Neuronal stem cell (in vitro differentiated cells): ENCODE data around the gene PRSS53.

Source experiments
- DNase-seq: peaks from one replicate; pipeline ENCODE4 v3.0.0-alpha.2; 2013; ENCODE audit warnings: low spot score
- H2AFZ ChIP-seq: one replicate; pipeline ENCODE4 v1.6.1; 2013; ENCODE audit warnings: mild to moderate bottlenecking, low read length, inconsistent platforms
- H2AK5ac ChIP-seq: 2 replicates; pipeline ENCODE4 v1.6.1; 2013; ENCODE audit warnings: low read depth, mild to moderate bottlenecking, inconsistent platforms, low read length, moderate library complexity, mixed read lengths
- H2BK120ac ChIP-seq: 2 replicates; pipeline ENCODE4 v1.6.1; 2013; ENCODE audit warnings: low read depth, mild to moderate bottlenecking, inconsistent platforms, low read length, moderate library complexity, mixed read lengths
- H2BK12ac ChIP-seq: one replicate; pipeline ENCODE4 v1.6.1; 2013; ENCODE audit warnings: low read length, inconsistent platforms
- H2BK15ac ChIP-seq: 2 replicates; pipeline ENCODE4 v1.6.1; 2013; ENCODE audit warnings: mild to moderate bottlenecking, low read length, inconsistent platforms, mixed read lengths
- H2BK5ac ChIP-seq: one replicate; pipeline ENCODE4 v1.6.1; 2013; ENCODE audit warnings: inconsistent platforms, mild to moderate bottlenecking, low read length, moderate library complexity
- H3K14ac ChIP-seq: one replicate; pipeline ENCODE4 v1.6.1; 2013; ENCODE audit warnings: low read length, inconsistent platforms
- H3K18ac ChIP-seq: 2 replicates; pipeline ENCODE4 v1.6.1; 2013; ENCODE audit warnings: low read length, inconsistent platforms
- H3K23ac ChIP-seq: 2 replicates; pipeline ENCODE4 v1.6.1; 2013; ENCODE audit warnings: low read depth, mild to moderate bottlenecking, mixed read lengths, low read length, inconsistent platforms; ENCODE audit not compliant: poor library complexity
- H3K27ac ChIP-seq: replicated peaks from 3 replicates; pipeline ENCODE4 v1.5.1; 2013; ENCODE audit warnings: low read length, inconsistent platforms
- H3K27me3 ChIP-seq, 3 experiments: 2 replicates each; pipeline ENCODE4 v1.6.1; 2013; ENCODE audit warnings: low read length in 3 of 3, mild to moderate bottlenecking in 2 of 3, inconsistent platforms in 1 of 3, low read depth in 1 of 3, mixed read lengths in 1 of 3, moderate library complexity in 1 of 3; ENCODE audit not compliant: control insufficient read depth in 3 of 3, insufficient read depth in 3 of 3
- H3K36me3 ChIP-seq, 2 donors: replicated peaks in 1 of 2; 2 replicates each; pipeline ENCODE4 v1.6.1; 2013; ENCODE audit warnings: low read length in 2 of 2; ENCODE audit not compliant: control insufficient read depth in 2 of 2, insufficient read depth in 2 of 2
- H3K4ac ChIP-seq: 2 replicates; pipeline ENCODE4 v1.6.1; 2013; ENCODE audit warnings: inconsistent platforms, mild to moderate bottlenecking, low read length, moderate library complexity
- H3K4me1 ChIP-seq, 2 donors: 1 replicate in 1 of 2; 2 replicates in 1 of 2; pipeline ENCODE4 v1.6.1; 2013; ENCODE audit warnings: low read length in 2 of 2, low read depth in 1 of 2; ENCODE audit not compliant: control insufficient read depth in 2 of 2, insufficient read depth in 1 of 2
- H3K4me2 ChIP-seq: one replicate; pipeline ENCODE4 v1.6.1; 2013; ENCODE audit warnings: mild to moderate bottlenecking, low read length, inconsistent platforms; ENCODE audit not compliant: insufficient read depth, poor library complexity, severe bottlenecking
- H3K4me3 ChIP-seq, 2 donors: 2 replicates each; pipeline ENCODE4 v1.5.1; 2013; ENCODE audit warnings: low read length in 2 of 2, mild to moderate bottlenecking in 2 of 2, inconsistent platforms in 1 of 2, moderate library complexity in 1 of 2
- H3K79me1 ChIP-seq: one replicate; pipeline ENCODE4 v1.6.1; 2013; ENCODE audit warnings: low read depth, mild to moderate bottlenecking, inconsistent platforms, low read length, moderate library complexity
- H3K9ac ChIP-seq: one replicate; pipeline ENCODE4 v1.6.1; 2013; ENCODE audit warnings: mild to moderate bottlenecking, low read depth, low read length, inconsistent platforms; ENCODE audit not compliant: poor library complexity
- H3K9me3 ChIP-seq, 2 donors: replicated peaks in 1 of 2; 2 replicates each; pipeline versions ENCODE3 to v1.6.1; 2013; ENCODE audit warnings: low read length in 2 of 2, mild to moderate bottlenecking in 2 of 2, inconsistent platforms in 1 of 2, low read depth in 1 of 2, mixed read lengths in 1 of 2, moderate library complexity in 1 of 2; ENCODE audit not compliant: control insufficient read depth in 2 of 2, insufficient read depth in 1 of 2
- H4K8ac ChIP-seq: one replicate; pipeline ENCODE4 v1.6.1; 2013; ENCODE audit warnings: low read depth, mild to moderate bottlenecking, inconsistent platforms, low read length, moderate library complexity
- H4K91ac ChIP-seq: one replicate; pipeline ENCODE4 v1.6.1; 2013; ENCODE audit warnings: low read length, low read depth, mild to moderate bottlenecking, inconsistent platforms; ENCODE audit not compliant: poor library complexity
- WGBS, 2 donors: extraction: QIAGEN DNeasy Blood & Tissue Kit; methylation state at CpG; one replicate each; pipeline ENCODE4 v1.1.7; 2013; ENCODE audit warnings: missing lambda C conversion rate in 2 of 2, mixed read lengths in 1 of 2; ENCODE audit not compliant: insufficient read length in 2 of 2, insufficient replicate concordance in 1 of 2; ENCODE audit errors: extremely low coverage in 2 of 2; 5-methylcytosine and 5-hydroxymethylcytosine counted together

Gene PRSS53

DNA sequence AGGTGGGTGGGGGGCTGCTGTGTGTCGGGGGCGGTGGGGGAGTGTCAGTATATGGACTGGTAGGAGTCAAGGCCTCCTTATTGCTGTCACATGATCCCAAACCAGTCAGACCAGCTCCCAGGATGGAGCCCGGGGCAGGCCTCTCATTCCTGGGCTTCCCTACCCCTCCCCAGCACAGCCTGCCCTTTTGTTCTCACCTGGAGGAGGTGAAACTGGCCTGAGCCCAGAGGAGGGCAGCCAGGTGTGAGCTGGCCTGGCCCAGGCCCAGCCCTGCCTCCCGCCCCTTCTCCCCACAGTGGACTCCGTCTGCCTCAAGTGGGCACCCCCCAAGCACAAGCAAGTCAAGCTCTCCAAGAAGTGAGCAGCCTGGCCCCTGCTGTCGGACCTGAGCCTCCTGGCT is 42.2 kb upstream of the PRSS53 start:
- peaks cover 14 to 15% of the 10 kb centered on the region in 2 donors for H3K4me1 ChIP-seq
- H3K4me2 ChIP-seq, result no peak overlapping the region
- DNase-seq, result no peak
- H3K18ac ChIP-seq, result no peak overlapping the region
- peaks cover 2% of the 10 kb centered on the region for H3K79me1 ChIP-seq
- no peak overlapping the region for H3K23ac ChIP-seq
- H2BK120ac ChIP-seq, result no peak overlapping the region
- H3K27me3 ChIP-seq, result peaks cover 0 to 2% (median 0%) of the 10 kb centered on the region in 3 experiments
- H3K4ac ChIP-seq, result no peak overlapping the region
- peaks cover 30 to 62% of the 10 kb centered on the region in 2 donors for H3K36me3 ChIP-seq
- H2AK5ac ChIP-seq, result no peak overlapping the region
- no peak overlapping the region for H3K4me3 ChIP-seq
- no peak overlapping the region for H2BK15ac ChIP-seq
- H2AFZ ChIP-seq, result no peak overlapping the region
- H4K91ac ChIP-seq, result no peak overlapping the region
- H4K8ac ChIP-seq, result no peak overlapping the region
- no peak overlapping the region for H3K27ac ChIP-seq
- WGBS, 2 donors, result no CpG with 5 or more reads among the region's 6 CpGs
- H3K14ac ChIP-seq, result no peak overlapping the region
- no peaks in the 10 kb centered on the region for H3K9me3 ChIP-seq
- no peak overlapping the region for H2BK12ac ChIP-seq
- no peak overlapping the region for H2BK5ac ChIP-seq
- H3K9ac ChIP-seq, result no peak overlapping the region

DNA sequence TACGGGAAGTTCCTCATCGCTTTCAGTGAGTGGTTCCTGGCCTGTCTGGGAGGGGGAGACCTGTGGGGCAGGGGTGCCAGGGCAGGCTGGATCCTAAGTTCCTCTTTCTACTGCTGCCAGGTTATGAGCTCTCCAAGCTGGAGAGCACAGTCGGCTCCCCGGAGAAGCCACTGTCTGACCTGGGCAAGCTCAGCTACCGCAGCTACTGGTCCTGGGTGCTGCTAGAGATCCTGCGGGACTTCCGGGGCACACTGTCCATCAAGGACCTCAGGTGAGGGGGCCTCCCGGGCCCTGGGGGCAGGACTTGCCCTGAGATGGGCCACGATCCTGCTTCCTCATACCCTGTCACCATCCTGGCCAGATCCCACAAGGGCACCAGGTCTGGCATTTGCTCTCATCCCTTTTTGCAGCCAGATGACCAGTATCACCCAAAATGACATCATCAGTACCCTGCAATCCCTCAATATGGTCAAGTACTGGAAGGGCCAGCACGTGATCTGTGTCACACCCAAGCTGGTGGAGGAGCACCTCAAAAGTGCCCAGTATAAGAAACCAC is 41.7 kb upstream of the PRSS53 start:
- Histone ChIP-seq H2AFZ (no peak overlapping the region), H3K4me3 (no peak overlapping the region), H2BK5ac (no peak overlapping the region), H2BK12ac (no peak overlapping the region), H4K8ac (no peak overlapping the region), H3K9me3 (no peaks in the 10 kb centered on the region), H3K79me1 (peaks cover 2% of the 10 kb centered on the region), H2BK15ac (no peak overlapping the region), H3K23ac (no peak overlapping the region), H3K18ac (no peak overlapping the region), H4K91ac (no peak overlapping the region), H2AK5ac (no peak overlapping the region), H3K14ac (no peak overlapping the region), H3K4me2 (no peak overlapping the region), H3K4me1 (peaks cover 9 to 15% of the 10 kb centered on the region in 2 donors), H3K27me3 (no peaks in the 10 kb centered on the region), H3K27ac (no peak overlapping the region), H3K36me3 (peaks cover 31 to 63% of the 10 kb centered on the region in 2 donors), H3K9ac (no peak overlapping the region), H3K4ac (no peak overlapping the region), H2BK120ac (no peak overlapping the region)
- no CpG with 5 or more reads among the region's 10 CpGs for WGBS, 2 donors
- no peak for DNase-seq

DNA sequence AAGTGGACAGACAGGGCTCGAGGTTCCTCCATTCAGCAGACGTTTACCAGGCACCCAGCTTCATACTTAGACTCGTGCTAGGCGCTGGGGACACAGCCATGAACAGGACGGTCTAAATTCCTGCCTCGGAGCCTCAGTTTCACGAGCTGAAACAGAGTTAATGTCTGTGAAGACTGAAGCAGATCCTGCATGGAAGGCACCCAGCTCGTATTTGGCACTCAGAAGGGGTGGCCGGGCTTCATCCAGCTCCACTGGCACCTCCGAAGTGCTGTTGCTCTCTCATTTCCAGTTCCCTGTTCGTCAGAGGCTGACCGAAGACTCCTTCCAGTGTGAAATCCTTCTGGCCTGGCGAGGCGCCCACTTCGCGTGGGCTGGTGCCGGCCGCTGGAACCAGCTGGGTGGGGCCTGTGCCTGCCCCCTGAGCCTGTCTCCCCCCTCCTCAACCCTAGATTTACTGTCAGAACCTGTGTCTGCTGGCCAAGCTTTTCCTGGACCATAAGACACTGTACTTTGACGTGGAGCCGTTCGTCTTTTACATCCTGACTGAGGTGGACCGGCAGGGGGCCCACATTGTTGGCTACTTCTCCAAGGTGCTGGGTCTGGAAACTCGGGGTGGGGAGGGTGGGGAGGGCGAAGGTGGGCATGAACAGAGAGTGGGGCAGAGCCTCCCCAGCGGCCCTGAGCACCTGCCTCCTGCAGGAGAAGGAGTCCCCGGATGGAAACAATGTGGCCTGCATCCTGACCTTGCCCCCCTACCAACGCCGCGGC is 41.0 kb upstream of the PRSS53 start:
- Histone ChIP-seq H4K8ac (no peak overlapping the region), H3K36me3 (peaks cover 31 to 65% of the 10 kb centered on the region in 2 donors), H3K27me3 (no peaks in the 10 kb centered on the region), H3K27ac (no peak overlapping the region), H3K9ac (no peak overlapping the region), H4K91ac (no peak overlapping the region), H3K14ac (no peak overlapping the region), H3K4me2 (no peak overlapping the region), H3K4me3 (no peak overlapping the region), H2BK5ac (no peak overlapping the region), H3K18ac (no peak overlapping the region), H3K79me1 (peaks cover 2% of the 10 kb centered on the region), H2AK5ac (no peak overlapping the region), H2BK15ac (no peak overlapping the region), H2BK120ac (no peak overlapping the region), H2BK12ac (no peak overlapping the region), H3K4ac (no peak overlapping the region), H3K23ac (no peak overlapping the region), H3K9me3 (no peaks in the 10 kb centered on the region), H2AFZ (no peak overlapping the region), H3K4me1 (peaks cover 4 to 9% of the 10 kb centered on the region in 2 donors)
- DNase-seq, result no peak
- no CpG with 5 or more reads among the region's 29 CpGs for WGBS, 2 donors

DNA sequence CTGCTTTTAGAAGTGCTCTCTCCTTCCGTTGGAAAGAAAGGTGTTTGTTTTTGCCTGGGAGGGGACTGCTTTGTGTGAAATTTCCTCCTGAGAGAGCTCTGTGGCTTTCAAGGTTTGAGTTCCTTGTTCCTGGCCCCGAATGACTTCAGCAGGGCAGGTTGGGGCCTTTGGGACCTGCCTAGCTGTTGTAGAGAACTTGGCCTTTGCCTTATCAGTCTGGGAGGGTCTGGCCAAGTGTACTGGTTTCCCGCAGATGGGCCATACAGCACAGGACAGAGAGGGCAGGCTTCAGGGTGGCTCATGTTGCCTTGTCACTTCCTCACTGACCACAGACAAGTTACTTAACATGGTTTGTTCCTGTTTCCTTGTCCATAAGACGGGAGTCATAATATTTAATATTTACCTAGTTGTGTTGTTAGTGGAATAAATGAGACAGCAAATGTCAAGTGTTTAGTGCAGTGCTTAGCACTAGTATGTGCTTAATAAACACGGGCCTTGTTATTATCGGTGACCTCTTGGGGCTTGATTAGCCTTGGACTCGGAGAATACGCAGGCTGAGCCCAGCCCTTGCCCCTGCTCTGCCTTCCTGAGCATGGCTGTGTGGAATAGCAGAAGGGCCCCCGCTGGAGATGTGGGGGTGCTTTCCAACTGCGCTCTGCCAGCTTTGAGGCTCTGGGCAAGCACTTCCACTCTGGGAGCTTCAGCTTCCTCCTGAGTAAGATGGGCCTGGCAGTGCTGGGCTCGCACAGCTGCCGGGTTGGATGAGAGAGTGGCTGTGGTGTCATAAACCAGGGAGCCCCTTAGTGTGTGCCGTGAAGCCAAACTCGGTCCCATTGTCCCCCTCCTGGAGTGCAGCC is 40.2 kb upstream of the PRSS53 start:
- Histone ChIP-seq H3K36me3 (peaks cover 33 to 70% of the 10 kb centered on the region in 2 donors), H3K9me3 (no peaks in the 10 kb centered on the region), H2BK5ac (no peak overlapping the region), H2BK15ac (no peak overlapping the region), H3K23ac (no peak overlapping the region), H3K4me3 (no peak overlapping the region), H2BK120ac (no peak overlapping the region), H3K4ac (no peak overlapping the region), H3K27me3 (no peaks in the 10 kb centered on the region), H3K14ac (no peak overlapping the region), H3K79me1 (peaks cover 2% of the 10 kb centered on the region), H3K4me1 (peaks cover 0 to 2% of the 10 kb centered on the region in 2 donors), H2AFZ (no peak overlapping the region), H4K91ac (no peak overlapping the region), H3K27ac (no peak overlapping the region), H2AK5ac (no peak overlapping the region), H4K8ac (no peak overlapping the region), H2BK12ac (no peak overlapping the region), H3K18ac (no peak overlapping the region), H3K9ac (no peak overlapping the region), H3K4me2 (no peak overlapping the region)
- DNase-seq, result no peak
- WGBS, 2 donors, result no CpG with 5 or more reads among the region's 14 CpGs
